AG04449 (cell line): ENCODE results near the gene ELL2.
"Not testable (repeated sequence)": the region's sequence is repeated elsewhere in the genome, so short reads cannot be mapped to it uniquely, and the experiment has no call there.

Source experiments
- CTCF ChIA-PET: fragments of 350-600 bp; formaldehyde crosslinking; extraction: SDS; loops from one replicate; lab custom pipeline; 2021; ENCODE audit warnings: antibody characterized with exemption; lab: Yijun Ruan, JAX
- POLR2A ChIA-PET: fragments of 400-600, 350-600 bp; formaldehyde crosslinking; extraction: SDS; loops from one replicate; lab custom pipeline; 2020; ENCODE audit warnings: antibody characterized with exemption, inconsistent platforms; lab: Yijun Ruan, JAX
- DNase-seq: peaks from one replicate; pipeline ENCODE4 v3.0.0-alpha.2; 2010; ENCODE audit warnings: low read depth, low spot score
- H3K4me3 ChIP-seq: 2 replicates; pipeline ENCODE4 v1.5.1; 2011; ENCODE audit warnings: low read depth, mild to moderate bottlenecking, control low read depth, low read length
- CTCF ChIP-seq: IDR thresholded peaks from one replicate; pipeline ENCODE4 v1.5.1; 2011; ENCODE audit warnings: mild to moderate bottlenecking, moderate library complexity, low read length, control low read depth, inconsistent platforms; ENCODE audit not compliant: insufficient read depth; ENCODE audit errors: missing control alignments

ELL2 gene

GRCh38 chr5:95930141-95930930 is 31.3 kb downstream of the ELL2 start:
- POLR2A ChIA-PET = no interaction called here
- no peak for DNase-seq
- TF ChIP-seq CTCF = no peak
- CTCF ChIA-PET = no interaction called here
- H3K4me3 ChIP-seq = no peak overlapping the region

GRCh38 chr5:95928724-95929253 is 32.9 kb downstream of the ELL2 start:
- no peak for TF ChIP-seq CTCF
- ChIA-PET CTCF (no interaction called here), POLR2A (no interaction called here)
- no peak for DNase-seq
- H3K4me3 ChIP-seq = no peak overlapping the region

- no peak for DNase-seq
- H3K4me3 ChIP-seq = no peak overlapping the region
- ChIA-PET POLR2A (no interaction called here), CTCF (no interaction called here)
- TF ChIP-seq CTCF = no peak
Observed at GRCh38 chr5:95927927-95928723, 33.5 kb downstream of the ELL2 start.

GRCh38 chr5:95927300-95927699 is 34.4 kb downstream of the ELL2 start:
- POLR2A ChIA-PET, DNase-seq, CTCF ChIA-PET, H3K4me3 ChIP-seq: not testable (repeated sequence)

GRCh38 chr5:95925939-95926338 is 35.7 kb downstream of the ELL2 start:
- ChIA-PET CTCF (interaction anchor here (1.0 kb wide), 1 partner anchor 12 kb away, joined by 3 read pairs; no protein-coding TSS in a partner anchor), POLR2A (no interaction called here)
- DNase-seq = no peak
- TF ChIP-seq CTCF = no peak
- no peak overlapping the region for H3K4me3 ChIP-seq

GRCh38 chr5:95925378-95925744 is 36.3 kb downstream of the ELL2 start:
- POLR2A ChIA-PET = no interaction called here
- CTCF ChIA-PET = interaction anchor here (0.8 to 1.0 kb wide), 2 partner anchors 11 to 19 kb away, joined by 3 read pairs; no protein-coding TSS in a partner anchor
- TF ChIP-seq CTCF = no peak
- no peak for DNase-seq
- H3K4me3 ChIP-seq = no peak overlapping the region
